Colonic mucosa (tissue), 4 donors: Measurements from ENCODE around the gene RABGAP1L. TPM values are rescaled to one million over a fixed set of nuclear protein-coding genes. Genes with fewer than 3 reads are reported as not detected.

Experiments used
- DNase-seq: peaks from one replicate; pipeline ENCODE4 v3.0.0-alpha.2; 2020
- H3K27ac ChIP-seq: fragments of 200-600 bp; one replicate; pipeline ENCODE4 v1.8.0; 2021
- H3K27me3 ChIP-seq: fragments of 200-600 bp; one replicate; pipeline ENCODE4 v1.8.0; 2021
- H3K36me3 ChIP-seq: fragments of 200-600 bp; one replicate; pipeline ENCODE4 v1.8.0; 2021
- H3K4me1 ChIP-seq: fragments of 200-600 bp; one replicate; pipeline ENCODE4 v1.8.0; 2021; ENCODE audit warnings: mild to moderate bottlenecking
- H3K4me3 ChIP-seq: fragments of 200-600 bp; one replicate; pipeline ENCODE4 v1.8.0; 2021
- H3K9ac ChIP-seq, 2 donors: one replicate each; pipeline ENCODE4 v1.7.0; 2013; ENCODE audit warnings: control low read depth in 2 of 2, low read depth in 2 of 2, low read length in 2 of 2
- H3K9me3 ChIP-seq: fragments of 200-600 bp; one replicate; pipeline ENCODE4 v1.8.0; 2021
- CTCF ChIP-seq: fragments of 200-600 bp; IDR thresholded peaks from one replicate; pipeline ENCODE4 v1.8.0; 2022; ENCODE audit warnings: antibody characterized with exemption, mild to moderate bottlenecking
- intact Hi-C: fragments of 100-400 bp; cut with DNase I; formaldehyde crosslinking; loops from one replicate; pipeline ENCODE4 v1.14.1; 2022
- total RNA-seq, 2 donors: library from RNA; stranded (reverse); fragmentation: NEBNext Ultra II Directional in 1 of 2; extraction: Animal tissue kit (Norgen Biotek cat#: 25700) in 1 of 2; gene quantifications; one replicate each; pipeline ENCODE4 v1.2.1, GENCODE V29; 2021
- donor health status: healthy.
- donor health status: DM: no; HTN: no; CAD: no.
- donor health status: DM: no; HTN: no; CAD: no.

RABGAP1L gene
- total RNA-seq, 2 donors from 2014 or later, result 50.3 to 87.0 TPM

- no peak for DNase-seq
- no peak overlapping the region for H3K9ac ChIP-seq
- no peaks in the 10 kb centered on the region for H3K36me3 ChIP-seq
- H3K27ac ChIP-seq, result no peak overlapping the region
- H3K4me3 ChIP-seq, result no peak overlapping the region
- no peak for TF ChIP-seq CTCF
- intact Hi-C loops, result no loop called here
- no peaks in the 10 kb centered on the region for H3K4me1 ChIP-seq
- no peaks in the 10 kb centered on the region for H3K9me3 ChIP-seq
- H3K27me3 ChIP-seq, result no peaks in the 10 kb centered on the region
These were observed 776.8 kb downstream of the RABGAP1L start for GRCh38 chr1:174935961-174936727.

- intact Hi-C loops, result no loop called here
- Histone ChIP-seq H3K4me3 (no peak overlapping the region), H3K4me1 (no peaks in the 10 kb centered on the region), H3K36me3 (no peaks in the 10 kb centered on the region), H3K9ac (peak overlapping the region in 1 of 2 donors; percentile 4), H3K9me3 (no peaks in the 10 kb centered on the region), H3K27me3 (no peaks in the 10 kb centered on the region), H3K27ac (peak overlapping the region; percentile 48)
- no peak for TF ChIP-seq CTCF
- DNase-seq, result no peak
These were observed 779.1 kb downstream of the RABGAP1L start for GRCh38 chr1:174938281-174939007.

- DNase-seq, result no peak
- no peak overlapping the region for H3K4me3 ChIP-seq
- H3K4me1 ChIP-seq, result no peaks in the 10 kb centered on the region
- H3K27ac ChIP-seq, result no peak overlapping the region
- H3K9me3 ChIP-seq, result no peaks in the 10 kb centered on the region
- intact Hi-C loops, result no loop called here
- no peak for TF ChIP-seq CTCF
- no peaks in the 10 kb centered on the region for H3K36me3 ChIP-seq
- H3K27me3 ChIP-seq, result no peaks in the 10 kb centered on the region
- no peak overlapping the region for H3K9ac ChIP-seq
These were observed 780.6 kb downstream of the RABGAP1L start for GRCh38 chr1:174939775-174940545.

- Histone ChIP-seq H3K27ac (no peak overlapping the region), H3K4me1 (no peaks in the 10 kb centered on the region), H3K27me3 (no peaks in the 10 kb centered on the region), H3K9me3 (no peaks in the 10 kb centered on the region), H3K9ac (no peak overlapping the region), H3K36me3 (no peaks in the 10 kb centered on the region), H3K4me3 (no peak overlapping the region)
- no peak for TF ChIP-seq CTCF
- no peak for DNase-seq
- intact Hi-C loops, result no loop called here
These were observed 781.4 kb downstream of the RABGAP1L start for GRCh38 chr1:174940646-174941175.

- H3K4me1 ChIP-seq, result no peaks in the 10 kb centered on the region
- intact Hi-C loops, result no loop called here
- H3K9me3 ChIP-seq, result no peaks in the 10 kb centered on the region
- no peak for DNase-seq
- no peaks in the 10 kb centered on the region for H3K36me3 ChIP-seq
- H3K27me3 ChIP-seq, result no peaks in the 10 kb centered on the region
- no peak for TF ChIP-seq CTCF
- H3K4me3 ChIP-seq, result no peak overlapping the region
- H3K9ac ChIP-seq, result no peak overlapping the region
- H3K27ac ChIP-seq, result no peak overlapping the region
These were observed 783.4 kb downstream of the RABGAP1L start for GRCh38 chr1:174942547-174943255.
